Mesenchymal stem cell (in vitro differentiated cells and primary cell): ENCODE measurements around the gene FCRL1.

Source experiments
- DNase-seq: peaks from one replicate; pipeline ENCODE4 v3.0.0-alpha.2; 2013
- H2AFZ ChIP-seq: one replicate; pipeline ENCODE4 v1.6.1; 2013; ENCODE audit warnings: low read depth, mild to moderate bottlenecking, control low read depth, inconsistent platforms, low read length, moderate library complexity
- H2AK5ac ChIP-seq: 2 replicates; pipeline ENCODE4 v1.6.1; 2013; ENCODE audit warnings: low read length, moderate library complexity, mild to moderate bottlenecking, inconsistent platforms; ENCODE audit not compliant: severe bottlenecking
- H2BK120ac ChIP-seq: one replicate; pipeline ENCODE4 v1.6.1; 2013; ENCODE audit warnings: low read depth, mild to moderate bottlenecking, inconsistent platforms, low read length, moderate library complexity
- H2BK12ac ChIP-seq, 2 experiments: one replicate each; pipeline ENCODE4 v1.6.1; 2013; ENCODE audit warnings: inconsistent platforms in 2 of 2, low read length in 2 of 2, mild to moderate bottlenecking in 2 of 2, moderate library complexity in 2 of 2, control low read depth in 1 of 2
- H2BK15ac ChIP-seq: one replicate; pipeline ENCODE4 v1.6.1; 2013; ENCODE audit warnings: mild to moderate bottlenecking, low read depth, inconsistent platforms; ENCODE audit not compliant: poor library complexity, severe bottlenecking
- H2BK5ac ChIP-seq: 2 replicates; pipeline ENCODE4 v1.6.1; 2013; ENCODE audit warnings: low read depth, mild to moderate bottlenecking, low read length, control low read depth, inconsistent platforms; ENCODE audit not compliant: poor library complexity, severe bottlenecking
- H3K14ac ChIP-seq, 2 experiments: one replicate each; pipeline ENCODE4 v1.6.1; 2013; ENCODE audit warnings: inconsistent platforms in 2 of 2, low read length in 2 of 2, control low read depth in 1 of 2, mild to moderate bottlenecking in 1 of 2, moderate library complexity in 1 of 2
- H3K18ac ChIP-seq, 2 experiments: one replicate each; pipeline ENCODE4 v1.6.1; 2013; ENCODE audit warnings: inconsistent platforms in 2 of 2, low read length in 2 of 2, control low read depth in 1 of 2, low read depth in 1 of 2, mild to moderate bottlenecking in 1 of 2
- H3K23ac ChIP-seq, 2 experiments: one replicate each; pipeline ENCODE4 v1.6.1; 2013; ENCODE audit warnings: inconsistent platforms in 2 of 2, low read length in 2 of 2, mild to moderate bottlenecking in 2 of 2, moderate library complexity in 2 of 2, control low read depth in 1 of 2
- H3K27ac ChIP-seq: 2 replicates; pipeline ENCODE4 v1.5.1; 2013; ENCODE audit warnings: mild to moderate bottlenecking, moderate library complexity, low read length, control low read depth, inconsistent platforms; ENCODE audit not compliant: poor library complexity, severe bottlenecking
- H3K27me3 ChIP-seq, 2 experiments: 2 replicates each; pipeline versions ENCODE4 v1.6.1 to v1.7.0; 2013; ENCODE audit warnings: low read length in 2 of 2, mild to moderate bottlenecking in 2 of 2, moderate library complexity in 2 of 2, control low read depth in 1 of 2, inconsistent platforms in 1 of 2; ENCODE audit not compliant: control insufficient read depth in 1 of 2, insufficient read depth in 1 of 2
- H3K36me3 ChIP-seq, 2 experiments: 2 replicates each; pipeline versions ENCODE4 v1.6.1 to v1.7.0; 2013; ENCODE audit warnings: low read length in 2 of 2, control low read depth in 1 of 2, inconsistent platforms in 1 of 2, low read depth in 1 of 2, mild to moderate bottlenecking in 1 of 2; ENCODE audit not compliant: insufficient read depth in 2 of 2, control insufficient read depth in 1 of 2
- H3K4ac ChIP-seq, 2 experiments: one replicate each; pipeline ENCODE4 v1.6.1; 2013; ENCODE audit warnings: inconsistent platforms in 2 of 2, low read length in 2 of 2, mild to moderate bottlenecking in 2 of 2, moderate library complexity in 2 of 2, control low read depth in 1 of 2, low read depth in 1 of 2
- H3K4me1 ChIP-seq: 2 replicates; pipeline ENCODE4 v1.6.1; 2013; ENCODE audit warnings: low read depth, low read length, control low read depth; ENCODE audit not compliant: control insufficient read depth, insufficient read depth
- H3K4me2 ChIP-seq: 2 replicates; pipeline ENCODE4 v1.6.1; 2013; ENCODE audit warnings: low read length, mild to moderate bottlenecking, inconsistent platforms; ENCODE audit not compliant: poor library complexity, severe bottlenecking
- H3K4me3 ChIP-seq, 2 experiments: 2 replicates each; pipeline versions ENCODE4 v1.5.1 to v1.7.0; 2013; ENCODE audit warnings: low read length in 2 of 2, mild to moderate bottlenecking in 2 of 2, control low read depth in 1 of 2, low read depth in 1 of 2; ENCODE audit not compliant: insufficient read depth in 1 of 2
- H3K79me1 ChIP-seq: replicated peaks from 2 replicates; pipeline ENCODE4 v1.6.1; 2013; ENCODE audit warnings: mild to moderate bottlenecking, control low read depth, low read length, inconsistent platforms; ENCODE audit not compliant: poor library complexity, severe bottlenecking
- H3K9ac ChIP-seq: 2 replicates; pipeline ENCODE4 v1.7.0; 2013; ENCODE audit warnings: mild to moderate bottlenecking, low read length, moderate library complexity
- H3K9me3 ChIP-seq: 2 replicates; pipeline ENCODE4 v1.7.0; 2013; ENCODE audit warnings: mild to moderate bottlenecking, low read length; ENCODE audit not compliant: control insufficient read depth
- H4K8ac ChIP-seq: one replicate; pipeline ENCODE4 v1.6.1; 2013; ENCODE audit warnings: inconsistent platforms, mild to moderate bottlenecking, low read length, moderate library complexity
- H4K91ac ChIP-seq: one replicate; pipeline ENCODE4 v1.6.1; 2013; ENCODE audit warnings: mild to moderate bottlenecking, low read length, inconsistent platforms
- WGBS: methylation state at CpG from one replicate; pipeline ENCODE4 v1.1.7; 2013; ENCODE audit warnings: mixed read lengths; 5-methylcytosine and 5-hydroxymethylcytosine counted together

The FCRL1 gene

DNA sequence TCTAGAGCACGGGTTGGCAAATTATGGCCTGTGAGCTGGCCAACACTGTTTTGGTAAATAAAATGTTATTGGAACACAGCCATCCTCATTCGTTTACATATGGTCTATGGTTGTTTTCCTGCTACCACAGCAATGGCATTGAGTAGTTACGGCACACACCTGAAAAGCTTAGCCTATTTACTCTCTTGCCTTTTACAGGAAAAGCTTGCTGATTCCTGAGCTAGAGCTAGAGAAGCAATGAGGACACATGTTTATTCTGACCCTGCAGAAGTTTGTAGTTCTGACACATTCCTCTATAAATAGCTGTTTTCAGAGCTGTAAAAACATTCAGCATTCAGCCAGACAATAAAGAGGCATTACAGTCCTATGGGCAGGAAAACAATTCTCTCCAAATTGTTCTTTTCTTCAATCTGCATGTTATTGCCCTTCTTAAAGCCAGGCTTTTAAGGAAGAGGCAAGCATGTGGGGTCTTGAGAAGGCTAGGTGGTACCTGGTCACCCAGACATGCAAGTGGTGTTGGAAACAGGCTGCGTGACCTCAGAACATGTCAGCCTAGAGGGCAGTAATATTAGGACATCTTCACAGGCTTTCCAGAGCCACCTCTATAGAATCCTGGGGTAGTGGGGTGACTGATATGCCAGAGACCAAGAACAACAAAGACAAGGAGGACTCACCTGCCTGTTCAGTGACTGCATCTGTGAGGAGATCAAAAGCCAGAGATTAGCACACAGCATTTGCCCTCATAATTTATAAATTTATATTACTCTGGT, 44.6 kb downstream of the FCRL1 start:
- 97% methylated on average over 3 of the region's 4 CpGs for WGBS

GRCh38 chr1:157774412-157774811, 45.5 kb downstream of the FCRL1 start:
- Histone ChIP-seq H4K91ac (no peak overlapping the region), H3K4me3 (no peak overlapping the region), H4K8ac (no peak overlapping the region), H3K4me1 (no peaks in the 10 kb centered on the region), H3K4ac (no peak overlapping the region), H2BK5ac (no peak overlapping the region), H2BK15ac (no peak overlapping the region), H3K79me1 (no peaks in the 10 kb centered on the region), H3K27ac (no peak overlapping the region), H3K4me2 (no peak overlapping the region), H3K9ac (no peak overlapping the region), H3K36me3 (no peaks in the 10 kb centered on the region), H3K18ac (no peak overlapping the region), H2AFZ (no peak overlapping the region), H3K27me3 (no peaks in the 10 kb centered on the region), H2BK120ac (no peak overlapping the region), H3K9me3 (no peaks in the 10 kb centered on the region), H2AK5ac (no peak overlapping the region), H3K23ac (no peak overlapping the region), H3K14ac (no peak overlapping the region), H2BK12ac (no peak overlapping the region)
- DNase-seq, result no peak
- 63% methylated on average over 2 of the region's 2 CpGs for WGBS

More for the DNA sequence above, 44.6 kb downstream of the FCRL1 start:
- Histone ChIP-seq H3K4me3 (no peak overlapping the region), H3K4me2 (no peak overlapping the region), H3K9ac (no peak overlapping the region), H4K8ac (no peak overlapping the region), H2AK5ac (no peak overlapping the region), H2BK12ac (no peak overlapping the region), H3K18ac (no peak overlapping the region), H2BK120ac (no peak overlapping the region), H3K9me3 (no peaks in the 10 kb centered on the region), H2AFZ (no peak overlapping the region), H3K36me3 (no peaks in the 10 kb centered on the region), H3K4me1 (no peaks in the 10 kb centered on the region), H2BK15ac (no peak overlapping the region), H3K79me1 (no peaks in the 10 kb centered on the region), H4K91ac (no peak overlapping the region), H2BK5ac (no peak overlapping the region), H3K14ac (no peak overlapping the region), H3K4ac (no peak overlapping the region), H3K27ac (no peak overlapping the region), H3K23ac (no peak overlapping the region), H3K27me3 (no peaks in the 10 kb centered on the region)
- DNase-seq, result no peak

- no peak overlapping the region for H3K23ac ChIP-seq
- no peak overlapping the region for H4K8ac ChIP-seq
- H2BK12ac ChIP-seq, result no peak overlapping the region
- H3K36me3 ChIP-seq, result no peaks in the 10 kb centered on the region
- no peak overlapping the region for H4K91ac ChIP-seq
- no peak overlapping the region for H2BK120ac ChIP-seq
- H2AK5ac ChIP-seq, result no peak overlapping the region
- no peak overlapping the region for H3K27ac ChIP-seq
- H3K4me1 ChIP-seq, result no peaks in the 10 kb centered on the region
- no peak overlapping the region for H3K4me2 ChIP-seq
- H2BK15ac ChIP-seq, result no peak overlapping the region
- no peak overlapping the region for H3K14ac ChIP-seq
- H3K27me3 ChIP-seq, result no peaks in the 10 kb centered on the region
- H3K79me1 ChIP-seq, result no peaks in the 10 kb centered on the region
- WGBS, result 14% methylated on average over 1 of the region's 1 CpG
- no peak overlapping the region for H3K18ac ChIP-seq
- no peak overlapping the region for H3K9ac ChIP-seq
- H2BK5ac ChIP-seq, result no peak overlapping the region
- H2AFZ ChIP-seq, result no peak overlapping the region
- no peak overlapping the region for H3K4me3 ChIP-seq
- H3K4ac ChIP-seq, result no peak overlapping the region
- no peak for DNase-seq
- H3K9me3 ChIP-seq, result no peaks in the 10 kb centered on the region
Measured at GRCh38 chr1:157773493-157774350, 46.2 kb downstream of the FCRL1 start.

DNA sequence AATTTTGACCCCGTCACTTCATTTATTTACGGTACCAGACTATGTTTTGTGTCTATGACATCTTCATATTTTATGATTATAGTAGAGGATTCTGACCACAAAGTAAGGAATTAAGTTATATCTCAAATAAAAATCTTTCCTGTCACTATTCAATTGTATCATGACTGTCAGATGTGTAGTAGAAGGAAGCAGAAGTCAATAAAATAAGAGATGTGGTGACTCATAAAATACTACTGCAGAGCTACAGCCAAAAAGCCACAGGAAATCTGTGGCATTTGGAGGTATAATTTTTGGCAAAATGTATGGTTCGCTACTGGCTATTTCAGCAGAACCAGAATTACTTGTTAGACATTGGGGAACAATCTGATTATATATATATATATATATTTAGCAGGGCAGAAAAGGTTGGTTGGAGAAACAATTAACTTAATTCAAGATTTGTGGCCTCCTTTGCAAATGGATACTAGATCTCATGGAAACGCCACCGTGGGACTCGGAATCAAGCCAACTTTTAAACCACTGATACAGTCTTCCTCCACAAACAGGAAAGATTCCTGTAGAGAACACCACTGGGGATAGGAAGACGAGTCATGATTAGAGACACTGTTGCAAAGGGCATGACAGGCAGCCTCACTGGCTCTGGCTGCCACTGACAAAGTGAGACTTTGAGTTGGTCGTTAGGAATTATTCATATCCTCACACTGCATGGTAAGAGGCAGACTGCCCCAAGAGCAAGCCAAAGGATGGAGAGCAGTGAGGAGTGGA, 48.1 kb downstream of the FCRL1 start:
- H3K36me3 ChIP-seq, result no peaks in the 10 kb centered on the region
- H2BK5ac ChIP-seq, result no peak overlapping the region
- H2AK5ac ChIP-seq, result no peak overlapping the region
- no peak overlapping the region for H4K91ac ChIP-seq
- no peak overlapping the region for H4K8ac ChIP-seq
- no peak overlapping the region for H2BK12ac ChIP-seq
- H3K9ac ChIP-seq, result no peak overlapping the region
- H2BK15ac ChIP-seq, result no peak overlapping the region
- no peak overlapping the region for H3K23ac ChIP-seq
- no peaks in the 10 kb centered on the region for H3K4me1 ChIP-seq
- no peak overlapping the region for H3K4me3 ChIP-seq
- H3K18ac ChIP-seq, result no peak overlapping the region
- no peak overlapping the region for H3K4me2 ChIP-seq
- H2AFZ ChIP-seq, result no peak overlapping the region
- no peak overlapping the region for H3K4ac ChIP-seq
- H3K9me3 ChIP-seq, result no peaks in the 10 kb centered on the region
- H3K27ac ChIP-seq, result no peak overlapping the region
- H3K27me3 ChIP-seq, result no peaks in the 10 kb centered on the region
- no peaks in the 10 kb centered on the region for H3K79me1 ChIP-seq
- no peak overlapping the region for H2BK120ac ChIP-seq
- H3K14ac ChIP-seq, result no peak overlapping the region
- DNase-seq, result no peak
- 83% methylated on average over 5 of the region's 8 CpGs for WGBS
